ENCODE data around the gene KIF4A. TPM values are rescaled to one million over a fixed set of nuclear protein-coding genes. Genes with fewer than 3 reads are reported as not detected.
"Not testable (repeated sequence)": the region's sequence is repeated elsewhere in the genome, so short reads cannot be mapped to it uniquely, and the experiment has no call there.

The KIF4A gene
- total and polyA plus RNA-seq, 7 experiments from 2014 or later = 0.20 to 26.5 (median 0.21) TPM; not detected in 3

GRCh38 chrX:70343435-70343834, 53.5 kb downstream of the KIF4A start:
- ChIA-PET POLR2A (no interaction called here), CTCF (no interaction called here)
- Histone ChIP-seq H3K4me1 (ENCODE audit: control insufficient read depth in 2 of 2, insufficient read depth in 2 of 2, low read length in 2 of 2) (no peaks in the 10 kb centered on the region), H3K27ac (ENCODE audit: low read depth, low read length) (no peak overlapping the region), H3K4me3 (ENCODE audit: low read length) (no peak overlapping the region), H3K36me3 (ENCODE audit: control insufficient read depth in 2 of 3, insufficient read depth in 3 of 3, low read length in 3 of 3) (no peaks in the 10 kb centered on the region), H3K27me3 (ENCODE audit: control insufficient read depth in 2 of 2, insufficient read depth in 2 of 2, low read length in 2 of 2) (no peaks in the 10 kb centered on the region), H3K9me3 (ENCODE audit: control insufficient read depth in 2 of 3, low read length in 3 of 3) (no peaks in the 10 kb centered on the region)
- DNase-seq (no peak), ATAC-seq (no peak)
- Mint-ChIP-seq H3K36me3 (peaks cover 0 to 16% (median 0%) of the 10 kb centered on the region in 5 donors), H3K4me1 (no peaks in the 10 kb centered on the region), H3K9me3 (peaks cover 0 to 5% (median 0%) of the 10 kb centered on the region in 11 donors), H3K27ac (no peak overlapping the region), H3K4me3 (no peak overlapping the region), H3K27me3 (no peaks in the 10 kb centered on the region)
- intact Hi-C loops (cut with micrococcal nuclease) = no loop called here

GRCh38 chrX:70346418-70347070, 56.6 kb downstream of the KIF4A start:
- H3K36me3 Mint-ChIP-seq = peaks cover 0 to 23% (median 0%) of the 10 kb centered on the region in 5 donors

GRCh38 chrX:70348825-70349224, 58.9 kb downstream of the KIF4A start:
- H3K36me3 ChIP-seq (ENCODE audit: control insufficient read depth in 2 of 3, insufficient read depth in 3 of 3, low read length in 3 of 3); H3K4me3 Mint-ChIP-seq; H3K27me3 Mint-ChIP-seq; H3K27ac ChIP-seq (ENCODE audit: low read depth, low read length); H3K4me1 Mint-ChIP-seq; H3K9me3 ChIP-seq (ENCODE audit: control insufficient read depth in 2 of 3, low read length in 3 of 3); CTCF ChIA-PET; DNase-seq; H3K4me1 ChIP-seq (ENCODE audit: control insufficient read depth in 2 of 2, insufficient read depth in 2 of 2, low read length in 2 of 2); intact Hi-C loops (cut with micrococcal nuclease); H3K27me3 ChIP-seq (ENCODE audit: control insufficient read depth in 2 of 2, insufficient read depth in 2 of 2, low read length in 2 of 2); ATAC-seq; H3K27ac Mint-ChIP-seq; H3K4me3 ChIP-seq (ENCODE audit: low read length): not testable (repeated sequence)
- peaks cover 0 to 24% (median 0%) of the 10 kb centered on the region in 5 donors for H3K36me3 Mint-ChIP-seq
- peaks cover 0 to 17% (median 4%) of the 10 kb centered on the region in 11 donors for H3K9me3 Mint-ChIP-seq
- POLR2A ChIA-PET = interaction anchor here (0.7 kb wide), 1 partner anchor 46 kb away, joined by 3 read pairs; no protein-coding TSS in a partner anchor

More at GRCh38 chrX:70346418-70347070, 56.6 kb downstream of the KIF4A start:
- Mint-ChIP-seq H3K9me3 (peaks cover 0 to 17% (median 4%) of the 10 kb centered on the region in 11 donors), H3K4me1 (no peaks in the 10 kb centered on the region), H3K27me3 (no peaks in the 10 kb centered on the region), H3K27ac (no peak overlapping the region), H3K4me3 (no peak overlapping the region)
- Histone ChIP-seq H3K27ac (ENCODE audit: low read depth, low read length) (no peak overlapping the region), H3K27me3 (ENCODE audit: control insufficient read depth in 2 of 2, insufficient read depth in 2 of 2, low read length in 2 of 2) (no peaks in the 10 kb centered on the region), H3K9me3 (ENCODE audit: control insufficient read depth in 2 of 3, low read length in 3 of 3) (no peaks in the 10 kb centered on the region), H3K36me3 (ENCODE audit: control insufficient read depth in 2 of 3, insufficient read depth in 3 of 3, low read length in 3 of 3) (no peaks in the 10 kb centered on the region), H3K4me1 (ENCODE audit: control insufficient read depth in 2 of 2, insufficient read depth in 2 of 2, low read length in 2 of 2) (no peaks in the 10 kb centered on the region), H3K4me3 (ENCODE audit: low read length) (no peak overlapping the region)
- intact Hi-C loops (cut with micrococcal nuclease) = no loop called here
- CTCF ChIA-PET = no interaction called here
- POLR2A ChIA-PET = no interaction called here
- DNase-seq = no peak
- ATAC-seq = no peak

GRCh38 chrX:70349367-70350125, 59.6 kb downstream of the KIF4A start:
- intact Hi-C loops (cut with micrococcal nuclease); H3K27me3 Mint-ChIP-seq: not testable (repeated sequence)
- H3K9me3 Mint-ChIP-seq = peaks cover 0 to 17% (median 4%) of the 10 kb centered on the region in 11 donors

GRCh38 chrX:70352496-70352895, 62.6 kb downstream of the KIF4A start:
- no peak overlapping the region for H3K27ac ChIP-seq (ENCODE audit: low read depth, low read length)
- CTCF ChIA-PET = no interaction called here
- H3K4me1 Mint-ChIP-seq = no peaks in the 10 kb centered on the region

More at GRCh38 chrX:70349367-70350125, 59.6 kb downstream of the KIF4A start:
- H3K27me3 ChIP-seq (ENCODE audit: control insufficient read depth in 2 of 2, insufficient read depth in 2 of 2, low read length in 2 of 2); H3K9me3 ChIP-seq (ENCODE audit: control insufficient read depth in 2 of 3, low read length in 3 of 3); H3K36me3 ChIP-seq (ENCODE audit: control insufficient read depth in 2 of 3, insufficient read depth in 3 of 3, low read length in 3 of 3); ATAC-seq; H3K27ac Mint-ChIP-seq; CTCF ChIA-PET; DNase-seq; H3K4me3 ChIP-seq (ENCODE audit: low read length); H3K4me1 Mint-ChIP-seq; POLR2A ChIA-PET; H3K4me1 ChIP-seq (ENCODE audit: control insufficient read depth in 2 of 2, insufficient read depth in 2 of 2, low read length in 2 of 2); H3K4me3 Mint-ChIP-seq; H3K27ac ChIP-seq (ENCODE audit: low read depth, low read length): not testable (repeated sequence)
- H3K36me3 Mint-ChIP-seq = peaks cover 0 to 21% (median 0%) of the 10 kb centered on the region in 5 donors

GRCh38 chrX:70353514-70353913, 63.6 kb downstream of the KIF4A start:
- H3K4me1 Mint-ChIP-seq = no peaks in the 10 kb centered on the region
- no peak for ATAC-seq
- Histone ChIP-seq H3K4me3 (ENCODE audit: low read length) (no peak overlapping the region), H3K27ac (ENCODE audit: low read depth, low read length) (no peak overlapping the region), H3K36me3 (ENCODE audit: control insufficient read depth in 2 of 3, insufficient read depth in 3 of 3, low read length in 3 of 3) (no peaks in the 10 kb centered on the region), H3K27me3 (ENCODE audit: control insufficient read depth in 2 of 2, insufficient read depth in 2 of 2, low read length in 2 of 2) (no peaks in the 10 kb centered on the region), H3K9me3 (ENCODE audit: control insufficient read depth in 2 of 3, low read length in 3 of 3) (no peaks in the 10 kb centered on the region), H3K4me1 (ENCODE audit: control insufficient read depth in 2 of 2, insufficient read depth in 2 of 2, low read length in 2 of 2) (no peaks in the 10 kb centered on the region)
- no peaks in the 10 kb centered on the region for H3K27me3 Mint-ChIP-seq
- ChIA-PET POLR2A (no interaction called here), CTCF (no interaction called here)
- intact Hi-C loops (cut with micrococcal nuclease) = no loop called here
- H3K4me3 Mint-ChIP-seq = no peak overlapping the region
- H3K27ac Mint-ChIP-seq = no peak overlapping the region
- peaks cover 0 to 14% (median 0%) of the 10 kb centered on the region in 5 donors for H3K36me3 Mint-ChIP-seq
- peaks cover 0 to 12% (median 4%) of the 10 kb centered on the region in 11 donors for H3K9me3 Mint-ChIP-seq
- no peak for DNase-seq

More at GRCh38 chrX:70352496-70352895, 62.6 kb downstream of the KIF4A start:
- Histone ChIP-seq H3K27me3 (ENCODE audit: control insufficient read depth in 2 of 2, insufficient read depth in 2 of 2, low read length in 2 of 2) (no peaks in the 10 kb centered on the region), H3K9me3 (ENCODE audit: control insufficient read depth in 2 of 3, low read length in 3 of 3) (no peaks in the 10 kb centered on the region), H3K4me1 (ENCODE audit: control insufficient read depth in 2 of 2, insufficient read depth in 2 of 2, low read length in 2 of 2) (no peaks in the 10 kb centered on the region), H3K36me3 (ENCODE audit: control insufficient read depth in 2 of 3, insufficient read depth in 3 of 3, low read length in 3 of 3) (no peaks in the 10 kb centered on the region), H3K4me3 (ENCODE audit: low read length) (no peak overlapping the region)
- H3K9me3 Mint-ChIP-seq = peaks cover 0 to 17% (median 4%) of the 10 kb centered on the region in 11 donors
- intact Hi-C loops (cut with micrococcal nuclease) = no loop called here
- no peak for DNase-seq
- no peak for ATAC-seq
- H3K27ac Mint-ChIP-seq = no peak overlapping the region
- POLR2A ChIA-PET = no interaction called here
- peaks cover 0 to 14% (median 0%) of the 10 kb centered on the region in 5 donors for H3K36me3 Mint-ChIP-seq
- no peaks in the 10 kb centered on the region for H3K27me3 Mint-ChIP-seq
- no peak overlapping the region for H3K4me3 Mint-ChIP-seq

Data from naive thymus-derived CD4-positive, alpha-beta T cell (primary cell).